Melanocyte of skin (primary cell): ENCODE data around the gene TMC6. TPM values are rescaled to one million over a fixed set of nuclear protein-coding genes. Genes with fewer than 3 reads are reported as not detected.

Experiments used
- small RNA-seq, 2 donors: library from RNA; depleted of rRNA; stranded (forward); fragments of <200 nt; gene quantifications; one replicate each; pipeline ENCODE3, GENCODE V24; 2012
- total RNA-seq, 2 donors: library from RNA; depleted of rRNA; stranded (reverse); fragments of >200 nt; gene quantifications; 2 replicates each; pipeline ENCODE4 v1.2.3, GENCODE V29; 2012

TMC6 gene
- total RNA-seq: 10 to 100 TPM; 28.9 to 93.9 TPM

GRCh38 chr17:78128551-78129350, at the start of gene TMC6:
TSS of gene TMC6 (minus strand) at chr17:78128755. CDS start at chr17:78126832, 1,923 bp downstream.

GRCh38 chr17:78168242-78168902, 39.8 kb upstream of the TMC6 start, which contains the start of gene SYNGR2:
TSS of gene SYNGR2 (plus strand) at chr17:78168581. CDS start at chr17:78168617, 36 bp downstream.

GRCh38 chr17:78130437-78131101, 2.0 kb upstream of the TMC6 start, which contains the start of gene TMC8:
TSS of gene TMC8 (plus strand) at chr17:78130771. CDS start at chr17:78131589, 818 bp downstream.

Small RNA genes lying within 50 kb of the gene (small RNA-seq; reads per million reads assigned to genes)
- 0 reads per million in 2 donors for gene RNU6-625P

Other genes starting within 250 kb of the TMC6 start
- gene TNRC6C, start 170.1 kb downstream of the TMC6 start, total RNA-seq: 1 to 10 TPM; 2.3 to 4.1 TPM
- 1 to 10 TPM in 1 of 2 donors, under 1 TPM in 1; 0.34 to 1.3 TPM for gene TMC8, start 2.0 kb upstream of the TMC6 start, total RNA-seq
- not detected for gene C17orf99, start 17.6 kb upstream of the TMC6 start, total RNA-seq
- gene SYNGR2, start 39.8 kb upstream of the TMC6 start, total RNA-seq: 10 to 100 TPM in 1 of 2 donors, 1 to 10 TPM in 1; 8.3 to 10.3 TPM
- gene TK1, start 58.3 kb upstream of the TMC6 start, total RNA-seq: 100 to 1,000 TPM in 1 of 2 donors, 10 to 100 TPM in 1; 70.5 to 131 TPM
- 10 to 100 TPM in 1 of 2 donors, 1 to 10 TPM in 1; 8.3 to 22.6 TPM for gene AFMID, start 58.6 kb upstream of the TMC6 start, total RNA-seq
- 10 to 100 TPM; 50.6 to 85.3 TPM for gene BIRC5, start 85.5 kb upstream of the TMC6 start, total RNA-seq
- not detected for gene TMEM235, start 102.9 kb upstream of the TMC6 start, total RNA-seq
- gene SOCS3, start 231.3 kb upstream of the TMC6 start, total RNA-seq: 10 to 100 TPM; 22.0 to 24.4 TPM
- gene PGS1, start 249.9 kb upstream of the TMC6 start, total RNA-seq: 10 to 100 TPM; 27.9 to 42.6 TPM